ENCODE data around the gene WDR7.

The WDR7 gene

GRCh38 chr18:56831988-56832387 lies 180.8 kb downstream of the WDR7 start:
- no peak for TF ChIP-seq ZNF274 (IDR thresholded peaks at IDR 0.05; ENCODE audit: low read depth, low read length)

GRCh38 chr18:56835331-56835730 lies 184.2 kb downstream of the WDR7 start:
- H3K4me3 ChIP-seq (ENCODE audit: low read length): no peak overlapping the region
- TF ChIP-seq ZNF274 (IDR thresholded peaks at IDR 0.05; ENCODE audit: low read depth, low read length): no peak

More at GRCh38 chr18:56831988-56832387, 180.8 kb downstream of the WDR7 start:
- H3K4me3 ChIP-seq (ENCODE audit: low read length): no peak overlapping the region

- TF ChIP-seq ZNF274 (IDR thresholded peaks at IDR 0.05; ENCODE audit: low read depth, low read length): no peak
Measured at GRCh38 chr18:56836173-56836572, 185.0 kb downstream of the WDR7 start.

GRCh38 chr18:56841836-56842235 lies 190.7 kb downstream of the WDR7 start:
- TF ChIP-seq ZNF274 (IDR thresholded peaks at IDR 0.05; ENCODE audit: low read depth, low read length): no peak

More at GRCh38 chr18:56836173-56836572, 185.0 kb downstream of the WDR7 start:
- H3K4me3 ChIP-seq (ENCODE audit: low read length): no peak overlapping the region

GRCh38 chr18:56843241-56843640 lies 192.1 kb downstream of the WDR7 start:
- TF ChIP-seq ZNF274 (IDR thresholded peaks at IDR 0.05; ENCODE audit: low read depth, low read length): no peak
- no peak overlapping the region for H3K4me3 ChIP-seq (ENCODE audit: low read length)

More at GRCh38 chr18:56841836-56842235, 190.7 kb downstream of the WDR7 start:
- H3K4me3 ChIP-seq (ENCODE audit: low read length): no peak overlapping the region

GRCh38 chr18:56844556-56844955 lies 193.4 kb downstream of the WDR7 start:
- H3K4me3 ChIP-seq (ENCODE audit: low read length): no peak overlapping the region
- TF ChIP-seq ZNF274 (IDR thresholded peaks at IDR 0.05; ENCODE audit: low read depth, low read length): no peak

- TF ChIP-seq ZNF274 (IDR thresholded peaks at IDR 0.05; ENCODE audit: low read depth, low read length): no peak
- H3K4me3 ChIP-seq (ENCODE audit: low read length): no peak overlapping the region
Measured at GRCh38 chr18:56851774-56852173, 200.6 kb downstream of the WDR7 start.

GRCh38 chr18:56853961-56854360 lies 202.8 kb downstream of the WDR7 start:
- no peak overlapping the region for H3K4me3 ChIP-seq (ENCODE audit: low read length)
- no peak for TF ChIP-seq ZNF274 (IDR thresholded peaks at IDR 0.05; ENCODE audit: low read depth, low read length)

- H3K4me3 ChIP-seq (ENCODE audit: low read length): no peak overlapping the region
- no peak for TF ChIP-seq ZNF274 (IDR thresholded peaks at IDR 0.05; ENCODE audit: low read depth, low read length)
Measured at GRCh38 chr18:56861244-56861643, 210.1 kb downstream of the WDR7 start.

GRCh38 chr18:56869189-56869777 lies 218.1 kb downstream of the WDR7 start:
- no peak for TF ChIP-seq ZNF274 (IDR thresholded peaks at IDR 0.05; ENCODE audit: low read depth, low read length)
- H3K4me3 ChIP-seq (ENCODE audit: low read length): no peak overlapping the region

- no peak overlapping the region for H3K4me3 ChIP-seq (ENCODE audit: low read length)
- TF ChIP-seq ZNF274 (IDR thresholded peaks at IDR 0.05; ENCODE audit: low read depth, low read length): no peak
Measured at GRCh38 chr18:56870982-56871381, 219.8 kb downstream of the WDR7 start.

GRCh38 chr18:56872140-56872539 lies 221.0 kb downstream of the WDR7 start:
- no peak overlapping the region for H3K4me3 ChIP-seq (ENCODE audit: low read length)
- TF ChIP-seq ZNF274 (IDR thresholded peaks at IDR 0.05; ENCODE audit: low read depth, low read length): no peak

GRCh38 chr18:56873441-56874140 lies 222.4 kb downstream of the WDR7 start:
- H3K4me3 ChIP-seq (ENCODE audit: low read length): no peak overlapping the region
- no peak for TF ChIP-seq ZNF274 (IDR thresholded peaks at IDR 0.05; ENCODE audit: low read depth, low read length)

GRCh38 chr18:56878711-56879110 lies 227.6 kb downstream of the WDR7 start:
- no peak overlapping the region for H3K4me3 ChIP-seq (ENCODE audit: low read length)
- TF ChIP-seq ZNF274 (IDR thresholded peaks at IDR 0.05; ENCODE audit: low read depth, low read length): no peak

GRCh38 chr18:56884511-56884910 lies 233.4 kb downstream of the WDR7 start:
- TF ChIP-seq ZNF274 (IDR thresholded peaks at IDR 0.05; ENCODE audit: low read depth, low read length): no peak

More at GRCh38 chr18:56884511-56884910, 233.4 kb downstream of the WDR7 start:
- no peak overlapping the region for H3K4me3 ChIP-seq (ENCODE audit: low read length)
